WTC11 (cell line): Measurements from ENCODE around the gene USP2. TPM values are rescaled to one million over a fixed set of nuclear protein-coding genes. Genes with fewer than 3 reads are reported as not detected.

Source experiments
- EMX1 ChIP-seq: fragments of 250-450 bp; sonication (Bioruptor Pico); IDR thresholded peaks from 2 replicates; pipeline ENCODE4 v1.8.0; 2021; ENCODE audit warnings: mild to moderate bottlenecking
- FOXJ3 ChIP-seq: sonication (generic); formaldehyde crosslinking; IDR thresholded peaks from 2 replicates; pipeline ENCODE4 v1.9.0; 2021; ENCODE audit warnings: missing genetic modification reagents, mild to moderate bottlenecking, borderline replicate concordance
- FOXK1 ChIP-seq: sonication (generic); formaldehyde crosslinking; IDR thresholded peaks from 2 replicates; pipeline ENCODE4 v1.8.0; 2022; ENCODE audit warnings: mild to moderate bottlenecking, moderate library complexity, missing genetic modification reagents
- GABPB1 ChIP-seq: sonication (generic); formaldehyde crosslinking; IDR thresholded peaks from 2 replicates; pipeline ENCODE4 v1.8.1; 2023; ENCODE audit warnings: mild to moderate bottlenecking, missing genetic modification reagents
- HMGA2 ChIP-seq: fragments of 250-450 bp; sonication (Bioruptor Pico); IDR thresholded peaks from 2 replicates; pipeline ENCODE4 v1.4.0; 2021; ENCODE audit warnings: mild to moderate bottlenecking, moderate library complexity
- IRF2 ChIP-seq: sonication (generic); formaldehyde crosslinking; IDR thresholded peaks from 2 replicates; pipeline ENCODE4 v1.8.0; 2022; ENCODE audit warnings: low read depth, missing genetic modification reagents, borderline replicate concordance
- MXD4 ChIP-seq: fragments of 250-450 bp; sonication (Bioruptor Pico); IDR thresholded peaks from 2 replicates; pipeline ENCODE4 v1.8.0; 2021; ENCODE audit warnings: mild to moderate bottlenecking, moderate library complexity, borderline replicate concordance
- NFE2L1 ChIP-seq: sonication (generic); formaldehyde crosslinking; IDR thresholded peaks from 2 replicates; pipeline ENCODE4 v1.8.1; 2023; ENCODE audit warnings: missing genetic modification reagents
- NR2C2 ChIP-seq: sonication (generic); formaldehyde crosslinking; IDR thresholded peaks from 2 replicates; pipeline ENCODE4 v1.8.0; 2022; ENCODE audit warnings: mild to moderate bottlenecking, missing genetic modification reagents
- OVOL2 ChIP-seq: fragments of 250-450 bp; sonication (Bioruptor Pico); IDR thresholded peaks from 2 replicates; pipeline ENCODE4 v1.9.0; 2021; ENCODE audit warnings: mild to moderate bottlenecking, borderline replicate concordance
- RORB ChIP-seq: fragments of 250-450 bp; sonication (Bioruptor Pico); IDR thresholded peaks from 2 replicates; pipeline ENCODE4 v1.9.0; 2021; ENCODE audit warnings: mild to moderate bottlenecking
- TEAD4 ChIP-seq: sonication (generic); formaldehyde crosslinking; IDR thresholded peaks from 2 replicates; pipeline ENCODE4 v1.8.0; 2022; ENCODE audit warnings: mild to moderate bottlenecking, missing genetic modification reagents
- TP53 ChIP-seq: sonication (generic); formaldehyde crosslinking; IDR thresholded peaks from 2 replicates; pipeline ENCODE4 v1.8.1; 2023; ENCODE audit warnings: mild to moderate bottlenecking, missing genetic modification reagents
- ZNF263 ChIP-seq: sonication (generic); formaldehyde crosslinking; IDR thresholded peaks from 2 replicates; pipeline ENCODE4 v1.8.1; 2022; ENCODE audit warnings: low read depth, mild to moderate bottlenecking, moderate library complexity, missing genetic modification reagents
- total RNA-seq: library from RNA; stranded (reverse); gene quantifications from 3 replicates; pipeline ENCODE4 v1.2.3, GENCODE V29; 2021
- TF ChIP-seq, protein P1 (sequence below): fragments of 250-450 bp; sonication (Bioruptor Pico); conservative IDR thresholded peaks from 2 replicates; pipeline ENCODE4 v1.9.0; 2021; ENCODE audit warnings: mild to moderate bottlenecking
- TF ChIP-seq, protein P2 (sequence below): sonication (generic); formaldehyde crosslinking; IDR thresholded peaks from 2 replicates; pipeline ENCODE4 v1.8.0; 2022; ENCODE audit warnings: mild to moderate bottlenecking, missing genetic modification reagents
- TF ChIP-seq, protein P3 (sequence below): sonication (generic); formaldehyde crosslinking; IDR thresholded peaks from 2 replicates; pipeline ENCODE4 v1.8.0; 2022; ENCODE audit warnings: mild to moderate bottlenecking, missing genetic modification reagents
- TF ChIP-seq, protein P4 (sequence below): sonication (generic); formaldehyde crosslinking; IDR thresholded peaks from 2 replicates; pipeline ENCODE4 v1.8.0; 2023; ENCODE audit warnings: mild to moderate bottlenecking, missing genetic modification reagents
- TF ChIP-seq, protein P5 (sequence below): fragments of 200-600 bp; IDR thresholded peaks from 2 replicates; pipeline ENCODE4 v1.8.0; 2022; ENCODE audit warnings: antibody characterized with exemption
- TF ChIP-seq, protein P6 (sequence below): sonication (generic); formaldehyde crosslinking; IDR thresholded peaks from 2 replicates; pipeline ENCODE4 v1.8.1; 2022; ENCODE audit warnings: mild to moderate bottlenecking, missing genetic modification reagents, moderate library complexity, borderline replicate concordance

Gene USP2
- total RNA-seq, 1 experiment from 2014 or later, result 8.0 TPM

DNA sequence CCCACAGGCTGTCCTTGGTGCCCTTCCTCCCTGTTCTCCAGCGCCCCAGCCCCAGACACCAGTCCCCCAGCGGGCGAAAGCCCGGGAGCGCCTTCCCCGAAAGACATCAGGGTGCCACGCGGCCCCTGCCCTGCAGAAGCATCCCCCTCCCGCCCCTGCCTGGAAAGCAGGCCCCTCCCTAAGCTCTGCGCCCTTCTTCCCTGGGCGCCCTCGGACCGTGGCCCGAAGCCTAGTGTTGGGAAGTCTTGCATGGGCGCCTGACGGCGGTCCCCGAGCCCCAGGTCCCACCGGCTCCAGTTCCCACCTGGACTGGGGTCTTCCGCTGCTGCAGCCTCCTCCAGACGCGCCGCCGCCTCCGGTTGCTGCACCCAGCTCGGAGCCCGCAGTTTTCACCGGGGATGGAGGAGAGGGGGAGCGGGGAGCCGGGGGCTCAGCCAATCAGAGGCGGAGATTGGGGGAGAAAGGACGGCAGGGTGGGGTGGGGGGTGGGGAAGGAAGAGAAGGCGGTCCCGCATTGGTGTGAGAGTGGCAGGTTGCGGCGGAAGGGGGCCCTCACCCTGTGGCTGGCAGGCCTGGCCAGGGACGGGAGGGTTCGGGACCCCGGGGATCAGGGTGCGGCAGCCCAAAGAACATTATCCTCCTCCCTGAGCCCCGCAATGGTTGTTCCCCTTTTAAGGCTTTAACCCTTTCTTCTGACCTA is 41.5 kb upstream of the USP2 start, which contains the start of gene THY1 (continued):
- TF ChIP-seq, protein P1, sequence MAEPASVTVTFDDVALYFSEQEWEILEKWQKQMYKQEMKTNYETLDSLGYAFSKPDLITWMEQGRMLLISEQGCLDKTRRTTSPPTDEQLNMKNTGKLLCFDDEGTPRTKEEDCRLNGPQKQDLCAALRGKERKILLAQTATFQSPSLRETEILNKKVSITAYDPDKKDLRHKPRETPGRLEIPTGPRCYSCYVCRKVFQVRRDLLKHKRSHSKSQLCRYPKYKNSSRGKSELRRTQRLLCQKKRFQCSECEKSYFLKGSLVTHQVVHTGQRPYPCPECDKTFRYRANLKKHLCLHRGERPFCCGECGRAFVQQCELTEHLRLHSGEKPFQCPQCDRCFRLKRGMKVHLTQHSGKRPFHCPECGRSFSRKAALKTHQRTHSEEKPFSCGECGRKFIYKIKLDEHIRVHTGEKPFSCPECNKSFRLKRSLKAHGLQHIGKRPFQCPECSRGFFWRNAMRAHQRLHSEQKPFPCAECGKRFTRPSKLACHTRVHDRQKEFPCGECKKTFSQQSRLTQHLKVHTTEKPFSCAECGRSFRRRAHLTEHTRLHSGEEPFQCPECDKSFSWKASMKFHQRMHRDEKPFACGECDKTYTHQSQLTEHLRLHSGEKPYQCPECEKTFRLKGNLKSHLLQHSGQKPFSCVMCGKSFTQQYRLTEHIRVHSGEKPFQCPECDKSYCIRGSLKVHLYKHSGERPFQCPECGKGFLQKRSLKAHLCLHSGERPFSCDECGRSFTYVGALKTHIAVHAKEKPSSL, result no peak
- TF ChIP-seq NR2C2 (CRISPR knock-in tag) (no peak), RORB (CRISPR knock-in tag) (no peak), GABPB1 (CRISPR knock-in tag) (no peak), EMX1 (CRISPR knock-in tag) (no peak), NFE2L1 (CRISPR knock-in tag) (no peak), OVOL2 (CRISPR knock-in tag) (no peak), FOXK1 (CRISPR knock-in tag) (0 out of 2 replicates have a peak, but pooled peaks have one; percentile 36), FOXJ3 (CRISPR knock-in tag) (no peak), IRF2 (CRISPR knock-in tag) (no peak), MXD4 (no peak), TEAD4 (peak; percentile 36; the same call in 1 of the 2 replicates), TP53 (CRISPR knock-in tag) (0 out of 2 replicates have a peak, but pooled peaks have one; percentile 20), HMGA2 (CRISPR knock-in tag) (no peak), ZNF263 (CRISPR knock-in tag) (no peak)
- TF ChIP-seq, protein P2, sequence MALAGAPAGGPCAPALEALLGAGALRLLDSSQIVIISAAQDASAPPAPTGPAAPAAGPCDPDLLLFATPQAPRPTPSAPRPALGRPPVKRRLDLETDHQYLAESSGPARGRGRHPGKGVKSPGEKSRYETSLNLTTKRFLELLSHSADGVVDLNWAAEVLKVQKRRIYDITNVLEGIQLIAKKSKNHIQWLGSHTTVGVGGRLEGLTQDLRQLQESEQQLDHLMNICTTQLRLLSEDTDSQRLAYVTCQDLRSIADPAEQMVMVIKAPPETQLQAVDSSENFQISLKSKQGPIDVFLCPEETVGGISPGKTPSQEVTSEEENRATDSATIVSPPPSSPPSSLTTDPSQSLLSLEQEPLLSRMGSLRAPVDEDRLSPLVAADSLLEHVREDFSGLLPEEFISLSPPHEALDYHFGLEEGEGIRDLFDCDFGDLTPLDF (CRISPR knock-in tag), result peak; percentile 41; the same call in 1 of the 2 replicates
- TF ChIP-seq, protein P3, sequence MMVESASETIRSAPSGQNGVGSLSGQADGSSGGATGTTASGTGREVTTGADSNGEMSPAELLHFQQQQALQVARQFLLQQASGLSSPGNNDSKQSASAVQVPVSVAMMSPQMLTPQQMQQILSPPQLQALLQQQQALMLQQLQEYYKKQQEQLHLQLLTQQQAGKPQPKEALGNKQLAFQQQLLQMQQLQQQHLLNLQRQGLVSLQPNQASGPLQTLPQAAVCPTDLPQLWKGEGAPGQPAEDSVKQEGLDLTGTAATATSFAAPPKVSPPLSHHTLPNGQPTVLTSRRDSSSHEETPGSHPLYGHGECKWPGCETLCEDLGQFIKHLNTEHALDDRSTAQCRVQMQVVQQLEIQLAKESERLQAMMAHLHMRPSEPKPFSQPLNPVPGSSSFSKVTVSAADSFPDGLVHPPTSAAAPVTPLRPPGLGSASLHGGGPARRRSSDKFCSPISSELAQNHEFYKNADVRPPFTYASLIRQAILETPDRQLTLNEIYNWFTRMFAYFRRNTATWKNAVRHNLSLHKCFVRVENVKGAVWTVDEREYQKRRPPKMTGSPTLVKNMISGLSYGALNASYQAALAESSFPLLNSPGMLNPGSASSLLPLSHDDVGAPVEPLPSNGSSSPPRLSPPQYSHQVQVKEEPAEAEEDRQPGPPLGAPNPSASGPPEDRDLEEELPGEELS (CRISPR knock-in tag), result peak; percentile 46; the same call in 1 of the 2 replicates
- TF ChIP-seq, protein P4, sequence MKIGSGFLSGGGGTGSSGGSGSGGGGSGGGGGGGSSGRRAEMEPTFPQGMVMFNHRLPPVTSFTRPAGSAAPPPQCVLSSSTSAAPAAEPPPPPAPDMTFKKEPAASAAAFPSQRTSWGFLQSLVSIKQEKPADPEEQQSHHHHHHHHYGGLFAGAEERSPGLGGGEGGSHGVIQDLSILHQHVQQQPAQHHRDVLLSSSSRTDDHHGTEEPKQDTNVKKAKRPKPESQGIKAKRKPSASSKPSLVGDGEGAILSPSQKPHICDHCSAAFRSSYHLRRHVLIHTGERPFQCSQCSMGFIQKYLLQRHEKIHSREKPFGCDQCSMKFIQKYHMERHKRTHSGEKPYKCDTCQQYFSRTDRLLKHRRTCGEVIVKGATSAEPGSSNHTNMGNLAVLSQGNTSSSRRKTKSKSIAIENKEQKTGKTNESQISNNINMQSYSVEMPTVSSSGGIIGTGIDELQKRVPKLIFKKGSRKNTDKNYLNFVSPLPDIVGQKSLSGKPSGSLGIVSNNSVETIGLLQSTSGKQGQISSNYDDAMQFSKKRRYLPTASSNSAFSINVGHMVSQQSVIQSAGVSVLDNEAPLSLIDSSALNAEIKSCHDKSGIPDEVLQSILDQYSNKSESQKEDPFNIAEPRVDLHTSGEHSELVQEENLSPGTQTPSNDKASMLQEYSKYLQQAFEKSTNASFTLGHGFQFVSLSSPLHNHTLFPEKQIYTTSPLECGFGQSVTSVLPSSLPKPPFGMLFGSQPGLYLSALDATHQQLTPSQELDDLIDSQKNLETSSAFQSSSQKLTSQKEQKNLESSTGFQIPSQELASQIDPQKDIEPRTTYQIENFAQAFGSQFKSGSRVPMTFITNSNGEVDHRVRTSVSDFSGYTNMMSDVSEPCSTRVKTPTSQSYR (CRISPR knock-in tag), result peak; percentile 54
- TF ChIP-seq, protein P5, sequence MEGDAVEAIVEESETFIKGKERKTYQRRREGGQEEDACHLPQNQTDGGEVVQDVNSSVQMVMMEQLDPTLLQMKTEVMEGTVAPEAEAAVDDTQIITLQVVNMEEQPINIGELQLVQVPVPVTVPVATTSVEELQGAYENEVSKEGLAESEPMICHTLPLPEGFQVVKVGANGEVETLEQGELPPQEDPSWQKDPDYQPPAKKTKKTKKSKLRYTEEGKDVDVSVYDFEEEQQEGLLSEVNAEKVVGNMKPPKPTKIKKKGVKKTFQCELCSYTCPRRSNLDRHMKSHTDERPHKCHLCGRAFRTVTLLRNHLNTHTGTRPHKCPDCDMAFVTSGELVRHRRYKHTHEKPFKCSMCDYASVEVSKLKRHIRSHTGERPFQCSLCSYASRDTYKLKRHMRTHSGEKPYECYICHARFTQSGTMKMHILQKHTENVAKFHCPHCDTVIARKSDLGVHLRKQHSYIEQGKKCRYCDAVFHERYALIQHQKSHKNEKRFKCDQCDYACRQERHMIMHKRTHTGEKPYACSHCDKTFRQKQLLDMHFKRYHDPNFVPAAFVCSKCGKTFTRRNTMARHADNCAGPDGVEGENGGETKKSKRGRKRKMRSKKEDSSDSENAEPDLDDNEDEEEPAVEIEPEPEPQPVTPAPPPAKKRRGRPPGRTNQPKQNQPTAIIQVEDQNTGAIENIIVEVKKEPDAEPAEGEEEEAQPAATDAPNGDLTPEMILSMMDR, result no peak
- TF ChIP-seq, protein P6, sequence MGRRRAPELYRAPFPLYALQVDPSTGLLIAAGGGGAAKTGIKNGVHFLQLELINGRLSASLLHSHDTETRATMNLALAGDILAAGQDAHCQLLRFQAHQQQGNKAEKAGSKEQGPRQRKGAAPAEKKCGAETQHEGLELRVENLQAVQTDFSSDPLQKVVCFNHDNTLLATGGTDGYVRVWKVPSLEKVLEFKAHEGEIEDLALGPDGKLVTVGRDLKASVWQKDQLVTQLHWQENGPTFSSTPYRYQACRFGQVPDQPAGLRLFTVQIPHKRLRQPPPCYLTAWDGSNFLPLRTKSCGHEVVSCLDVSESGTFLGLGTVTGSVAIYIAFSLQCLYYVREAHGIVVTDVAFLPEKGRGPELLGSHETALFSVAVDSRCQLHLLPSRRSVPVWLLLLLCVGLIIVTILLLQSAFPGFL (CRISPR knock-in tag), result no peak
